ENCODE data around the gene TAL1. TPM values are rescaled to one million over a fixed set of nuclear protein-coding genes. Genes with fewer than 3 reads are reported as not detected.

Gene TAL1
- total and polyA plus RNA-seq, 2 donors from 2014 or later: 3.1 to 6.5 TPM

DNA sequence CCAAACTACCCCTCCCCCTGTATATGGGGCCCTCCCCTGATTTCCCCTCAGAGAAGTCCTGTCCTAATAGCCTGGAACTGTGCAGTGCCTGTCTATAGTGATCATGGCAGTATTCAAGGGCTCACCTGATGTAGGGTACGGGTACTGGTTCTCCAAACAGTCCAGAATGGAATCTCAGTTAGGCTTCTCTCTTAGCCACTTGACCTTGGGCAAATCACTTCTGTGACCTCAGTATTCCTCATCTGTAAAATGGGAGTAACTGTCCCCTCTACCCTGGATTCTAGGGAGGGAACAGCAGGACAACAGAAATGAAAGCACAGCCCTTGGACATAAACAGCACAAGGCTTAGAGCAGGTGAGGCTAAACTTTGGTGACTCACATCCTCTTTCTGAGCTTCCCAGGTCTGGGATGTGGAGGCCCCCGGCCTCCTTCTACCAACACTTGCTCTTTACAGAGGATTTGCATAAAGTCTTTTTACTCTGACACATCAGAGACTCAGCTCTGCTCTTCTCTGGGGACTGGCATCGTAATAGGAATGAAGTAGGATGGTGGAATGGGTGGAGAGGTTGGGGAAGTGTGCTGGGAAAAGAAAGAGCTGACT is 22.2 kb downstream of the TAL1 start:
- Histone ChIP-seq H3K4me3 (ENCODE audit: low read length in 3 of 3) (no peak overlapping the region), H3K36me3 (ENCODE audit: control insufficient read depth in 2 of 3, insufficient read depth in 3 of 3, low read length in 3 of 3) (no peaks in the 10 kb centered on the region), H3K9ac (ENCODE audit: low read length in 3 of 3) (no peak overlapping the region), H3K27ac (ENCODE audit: low read depth in 2 of 2, low read length in 2 of 2) (no peak overlapping the region), H3K27me3 (ENCODE audit: control insufficient read depth, insufficient read depth, low read length) (no peaks in the 10 kb centered on the region), H3K9me3 (ENCODE audit: control insufficient read depth in 2 of 3, insufficient read depth in 1 of 3, low read length in 3 of 3) (no peaks in the 10 kb centered on the region), H3K4me1 (ENCODE audit: control insufficient read depth in 2 of 3, insufficient read depth in 2 of 3, low read depth in 1 of 3, low read length in 3 of 3) (no peaks in the 10 kb centered on the region)
- TF ChIP-seq, protein P1, sequence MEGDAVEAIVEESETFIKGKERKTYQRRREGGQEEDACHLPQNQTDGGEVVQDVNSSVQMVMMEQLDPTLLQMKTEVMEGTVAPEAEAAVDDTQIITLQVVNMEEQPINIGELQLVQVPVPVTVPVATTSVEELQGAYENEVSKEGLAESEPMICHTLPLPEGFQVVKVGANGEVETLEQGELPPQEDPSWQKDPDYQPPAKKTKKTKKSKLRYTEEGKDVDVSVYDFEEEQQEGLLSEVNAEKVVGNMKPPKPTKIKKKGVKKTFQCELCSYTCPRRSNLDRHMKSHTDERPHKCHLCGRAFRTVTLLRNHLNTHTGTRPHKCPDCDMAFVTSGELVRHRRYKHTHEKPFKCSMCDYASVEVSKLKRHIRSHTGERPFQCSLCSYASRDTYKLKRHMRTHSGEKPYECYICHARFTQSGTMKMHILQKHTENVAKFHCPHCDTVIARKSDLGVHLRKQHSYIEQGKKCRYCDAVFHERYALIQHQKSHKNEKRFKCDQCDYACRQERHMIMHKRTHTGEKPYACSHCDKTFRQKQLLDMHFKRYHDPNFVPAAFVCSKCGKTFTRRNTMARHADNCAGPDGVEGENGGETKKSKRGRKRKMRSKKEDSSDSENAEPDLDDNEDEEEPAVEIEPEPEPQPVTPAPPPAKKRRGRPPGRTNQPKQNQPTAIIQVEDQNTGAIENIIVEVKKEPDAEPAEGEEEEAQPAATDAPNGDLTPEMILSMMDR (IDR thresholded peaks at IDR 0.05; ENCODE audit: borderline replicate concordance, extremely low read depth, insufficient read depth): no peak
- intact Hi-C loops (cut with DNase I): no loop called here
- no peak for FAIRE-seq
- no peak for DNase-seq

DNA sequence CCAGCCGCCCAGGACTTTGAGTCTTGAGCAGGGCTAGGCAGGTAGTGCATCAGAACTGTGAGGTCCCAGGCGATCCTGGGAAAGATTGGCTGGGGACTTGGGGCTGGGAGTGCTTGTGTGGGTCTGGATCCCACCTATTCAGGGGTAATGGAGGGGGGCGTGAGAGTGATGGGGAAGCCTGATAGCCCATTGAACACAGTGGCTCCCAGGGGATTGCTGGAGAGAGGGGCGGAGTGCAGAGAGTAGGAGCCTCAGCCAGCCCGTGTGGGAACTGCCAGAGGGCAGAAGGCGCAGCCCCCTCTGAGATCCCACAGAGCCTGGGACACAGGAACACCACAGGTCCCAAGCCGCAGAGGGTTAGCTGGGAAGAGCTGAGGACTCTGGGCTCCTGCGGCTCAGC is 22.9 kb downstream of the TAL1 start:
- intact Hi-C loops (cut with DNase I): no loop called here
- no peak overlapping the region for H3K27ac ChIP-seq (ENCODE audit: low read depth in 2 of 2, low read length in 2 of 2)
- TF ChIP-seq, protein P1 (IDR thresholded peaks at IDR 0.05; ENCODE audit: borderline replicate concordance, extremely low read depth, insufficient read depth): no peak
- H3K9me3 ChIP-seq (ENCODE audit: control insufficient read depth in 2 of 3, insufficient read depth in 1 of 3, low read length in 3 of 3): no peaks in the 10 kb centered on the region
- no peak overlapping the region for H3K4me3 ChIP-seq (ENCODE audit: low read length in 3 of 3)
- FAIRE-seq: no peak
- no peaks in the 10 kb centered on the region for H3K36me3 ChIP-seq (ENCODE audit: control insufficient read depth in 2 of 3, insufficient read depth in 3 of 3, low read length in 3 of 3)
- no peaks in the 10 kb centered on the region for H3K4me1 ChIP-seq (ENCODE audit: control insufficient read depth in 2 of 3, insufficient read depth in 2 of 3, low read depth in 1 of 3, low read length in 3 of 3)
- no peak for DNase-seq
- H3K27me3 ChIP-seq (ENCODE audit: control insufficient read depth, insufficient read depth, low read length): no peaks in the 10 kb centered on the region
- H3K9ac ChIP-seq (ENCODE audit: low read length in 3 of 3): no peak overlapping the region

DNA sequence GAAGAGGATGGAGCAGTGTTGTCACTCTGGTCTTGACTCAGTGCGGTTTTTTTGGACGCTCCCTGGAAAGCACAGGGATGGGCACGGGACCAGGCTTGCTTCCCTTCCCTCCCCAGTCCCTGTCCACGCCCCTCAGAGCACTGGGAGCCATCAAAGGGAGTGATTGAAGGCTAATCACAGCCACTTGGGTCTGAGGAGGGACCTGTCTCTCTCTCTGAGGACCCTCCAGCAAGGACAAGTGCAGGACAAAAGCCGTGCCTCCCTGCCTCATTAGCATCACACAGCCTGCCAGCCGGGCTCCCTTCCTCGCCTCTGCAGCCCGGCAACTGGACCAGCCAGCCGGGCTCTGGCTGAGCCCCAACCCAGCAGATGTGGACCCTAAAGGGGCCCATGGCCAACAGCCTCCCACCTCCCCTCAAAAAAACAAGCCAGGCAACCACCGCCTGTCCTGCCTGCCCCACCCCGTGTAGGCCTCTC is 23.6 kb downstream of the TAL1 start:
- H3K27ac ChIP-seq (ENCODE audit: low read depth in 2 of 2, low read length in 2 of 2): no peak overlapping the region
- H3K4me3 ChIP-seq (ENCODE audit: low read length in 3 of 3): no peak overlapping the region
- DNase-seq (no peak), FAIRE-seq (no peak)
- H3K9me3 ChIP-seq (ENCODE audit: control insufficient read depth in 2 of 3, insufficient read depth in 1 of 3, low read length in 3 of 3): no peaks in the 10 kb centered on the region
- H3K9ac ChIP-seq (ENCODE audit: low read length in 3 of 3): no peak overlapping the region
- no peaks in the 10 kb centered on the region for H3K27me3 ChIP-seq (ENCODE audit: control insufficient read depth, insufficient read depth, low read length)
- no peaks in the 10 kb centered on the region for H3K4me1 ChIP-seq (ENCODE audit: control insufficient read depth in 2 of 3, insufficient read depth in 2 of 3, low read depth in 1 of 3, low read length in 3 of 3)
- intact Hi-C loops (cut with DNase I): no loop called here
- H3K36me3 ChIP-seq (ENCODE audit: control insufficient read depth in 2 of 3, insufficient read depth in 3 of 3, low read length in 3 of 3): no peaks in the 10 kb centered on the region
- TF ChIP-seq, protein P1 (IDR thresholded peaks at IDR 0.05; ENCODE audit: borderline replicate concordance, extremely low read depth, insufficient read depth): no peak

Data from kidney (tissue), 14 donors.